Measurements from ENCODE around the gene HIPK1.

DNA sequence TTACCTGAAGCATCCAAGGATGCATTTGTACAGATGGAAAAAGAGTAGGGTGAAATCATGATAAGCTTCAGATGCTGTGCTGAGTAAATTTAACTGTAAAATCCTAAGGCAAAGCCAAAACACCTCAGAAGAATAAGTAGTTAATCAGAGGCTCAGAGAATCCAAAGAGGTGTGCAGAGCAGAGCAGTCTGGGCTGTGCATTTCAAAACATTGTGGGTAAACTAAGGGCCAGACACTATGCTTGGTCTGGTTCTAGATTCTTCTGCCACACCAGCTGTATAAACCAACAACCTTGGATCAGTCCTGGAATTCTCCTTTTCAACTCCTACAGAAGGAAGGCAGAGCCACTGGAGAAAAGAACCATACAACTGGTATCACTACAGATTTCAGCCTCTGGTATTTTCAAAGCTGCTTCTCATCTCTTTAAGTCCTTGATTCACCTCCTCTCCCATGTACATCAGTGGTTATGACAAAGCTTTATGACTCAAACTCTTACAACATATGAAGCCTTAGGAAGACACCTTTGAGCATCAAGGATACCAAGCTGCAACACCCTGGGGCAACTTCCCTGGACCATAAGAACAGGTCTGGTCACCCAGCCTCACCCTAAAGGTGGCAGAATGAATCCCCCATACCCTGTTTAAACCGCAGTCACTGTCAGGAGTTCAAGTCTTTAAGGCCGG is 11.6 kb upstream of the HIPK1 start:
- TF ChIP-seq, protein P1, sequence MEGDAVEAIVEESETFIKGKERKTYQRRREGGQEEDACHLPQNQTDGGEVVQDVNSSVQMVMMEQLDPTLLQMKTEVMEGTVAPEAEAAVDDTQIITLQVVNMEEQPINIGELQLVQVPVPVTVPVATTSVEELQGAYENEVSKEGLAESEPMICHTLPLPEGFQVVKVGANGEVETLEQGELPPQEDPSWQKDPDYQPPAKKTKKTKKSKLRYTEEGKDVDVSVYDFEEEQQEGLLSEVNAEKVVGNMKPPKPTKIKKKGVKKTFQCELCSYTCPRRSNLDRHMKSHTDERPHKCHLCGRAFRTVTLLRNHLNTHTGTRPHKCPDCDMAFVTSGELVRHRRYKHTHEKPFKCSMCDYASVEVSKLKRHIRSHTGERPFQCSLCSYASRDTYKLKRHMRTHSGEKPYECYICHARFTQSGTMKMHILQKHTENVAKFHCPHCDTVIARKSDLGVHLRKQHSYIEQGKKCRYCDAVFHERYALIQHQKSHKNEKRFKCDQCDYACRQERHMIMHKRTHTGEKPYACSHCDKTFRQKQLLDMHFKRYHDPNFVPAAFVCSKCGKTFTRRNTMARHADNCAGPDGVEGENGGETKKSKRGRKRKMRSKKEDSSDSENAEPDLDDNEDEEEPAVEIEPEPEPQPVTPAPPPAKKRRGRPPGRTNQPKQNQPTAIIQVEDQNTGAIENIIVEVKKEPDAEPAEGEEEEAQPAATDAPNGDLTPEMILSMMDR (IDR thresholded peaks at IDR 0.05), result no peak
- TF ChIP-seq EZH2 (IDR thresholded peaks at IDR 0.05) (no peak), EZH2phosphoT487 (IDR thresholded peaks at IDR 0.05) (no peak)
